Measurements from ENCODE around the gene PLXNA4. TPM values are rescaled to one million over a fixed set of nuclear protein-coding genes. Genes with fewer than 3 reads are reported as not detected.

PLXNA4 gene
- total and polyA plus RNA-seq, 2 experiments from 2014 or later, result 0.08 to 0.80 TPM

GRCh38 chr7:132601783-132602182 lies 25.5 kb upstream of the PLXNA4 start (continued):
- TF ChIP-seq ZNF462 (CRISPR knock-in tag; IDR thresholded peaks at IDR 0.05) (no peak), POLR2AphosphoS5 (IDR thresholded peaks at IDR 0.05; ENCODE audit: low read depth) (no peak)

GRCh38 chr7:132596588-132596987 lies 20.3 kb upstream of the PLXNA4 start:
- H3K9me2 ChIP-seq (ENCODE audit: insufficient read depth), result peaks cover 7% of the 10 kb centered on the region
- Mint-ChIP-seq H3K9me3 (no peaks in the 10 kb centered on the region), H3K36me3 (ENCODE audit: low read depth) (no peaks in the 10 kb centered on the region), H3K27ac (no peak overlapping the region), H3K27me3 (ENCODE audit: insufficient read depth, low read depth, poor library complexity) (peaks cover 1% of the 10 kb centered on the region), H3K4me1 (peaks cover 5% of the 10 kb centered on the region; the same call in 2 of the 3 replicates), H3K4me3 (no peak overlapping the region)
- H3K4me1 ChIP-seq (ENCODE audit: insufficient read depth), result no peaks in the 10 kb centered on the region
- DNase-seq (ENCODE audit: low spot score) (no peak), ATAC-seq (no peak)
- H3K4me3 ChIP-seq, result no peak overlapping the region
- no peaks in the 10 kb centered on the region for H3K79me2 ChIP-seq (replicated peaks; ENCODE audit: insufficient read depth)
- H3K4me2 ChIP-seq, result no peak overlapping the region
- no peak overlapping the region for H3K27ac ChIP-seq (ENCODE audit: low read depth)
- H3F3A ChIP-seq (replicated peaks; ENCODE audit: low read depth), result no peaks in the 10 kb centered on the region
- no peaks in the 10 kb centered on the region for H4K20me1 ChIP-seq (replicated peaks; ENCODE audit: insufficient read depth)
- H3K27me3 ChIP-seq (ENCODE audit: insufficient read depth), result no peaks in the 10 kb centered on the region
- H3K36me3 ChIP-seq (ENCODE audit: insufficient read depth), result no peaks in the 10 kb centered on the region
- no peak overlapping the region for H2AFZ ChIP-seq
- no peak for TF ChIP-seq CTCF (conservative IDR thresholded peaks at IDR 0.05; ENCODE audit: low read depth in 2 of 2)
- no peak for TF ChIP-seq CREB1 (CRISPR knock-in tag; IDR thresholded peaks at IDR 0.05; ENCODE audit: low read depth)
- no peak for TF ChIP-seq EZH2 (IDR thresholded peaks at IDR 0.05; ENCODE audit: low read depth, unreplicated experiment)
- TF ChIP-seq ZNF462 (CRISPR knock-in tag; IDR thresholded peaks at IDR 0.05), result no peak
- TF ChIP-seq ZNF114 (CRISPR knock-in tag; IDR thresholded peaks at IDR 0.05), result no peak
- TF ChIP-seq ZNF331 (CRISPR knock-in tag; IDR thresholded peaks at IDR 0.05; ENCODE audit: low read depth), result no peak

All from GM23338 (cell line).